GM18858 (cell line): ENCODE data around the gene ZBTB7B.
A peak's percentile ranks its signal among the peaks of the same experiment; 100 is the strongest.
"Not testable (repeated sequence)": the region's sequence is repeated elsewhere in the genome, so short reads cannot be mapped to it uniquely, and the experiment has no call there.

Experiments
- ATAC-seq: cut with Tn5 transposase; IDR thresholded peaks from one replicate; pipeline ENCODE4 v1.9.1; 2021; ENCODE audit not compliant: unreplicated experiment

Gene ZBTB7B

GRCh38 chr1:154988058-154988954 lies 14.3 kb upstream of the ZBTB7B start:
- no peak for ATAC-seq

- ATAC-seq = no peak
These were observed 13.3 kb upstream of the ZBTB7B start for GRCh38 chr1:154989195-154989860.

GRCh38 chr1:154990276-154990675 lies 12.3 kb upstream of the ZBTB7B start:
- no peak for ATAC-seq

GRCh38 chr1:154992721-154993571 lies 9.7 kb upstream of the ZBTB7B start:
- no peak for ATAC-seq

GRCh38 chr1:154993572-154994268 lies 8.9 kb upstream of the ZBTB7B start, which contains the start of gene LENEP:
Gene LENEP (plus strand): TSS chr1:154993586. CDS start chr1:154993608, 22 bp downstream.
- ATAC-seq = no peak

- ATAC-seq = no peak
These were observed 8.4 kb upstream of the ZBTB7B start for GRCh38 chr1:154994269-154994587.

DNA sequence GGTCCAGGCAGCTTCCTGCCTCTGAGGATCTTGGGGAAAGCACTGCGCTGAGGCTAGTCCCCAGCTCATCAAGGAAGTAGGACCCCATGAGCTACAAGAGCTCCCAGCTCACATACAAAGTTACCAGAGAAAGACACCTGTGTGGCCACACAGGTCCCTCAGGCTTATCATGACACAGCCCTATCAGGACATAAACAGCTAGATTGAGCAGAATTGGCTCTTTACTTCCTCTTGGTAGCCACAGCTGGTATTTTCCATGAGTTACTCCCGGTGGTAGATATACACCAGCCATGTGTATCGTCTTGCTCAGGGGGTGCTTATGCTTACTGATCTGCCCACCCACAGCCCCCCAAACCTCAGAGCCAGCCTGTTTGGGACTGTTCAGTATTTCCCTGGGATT lies 8.0 kb upstream of the ZBTB7B start:
- ATAC-seq = no peak

GRCh38 chr1:154995301-154995983 lies 7.2 kb upstream of the ZBTB7B start:
- ATAC-seq = not testable (repeated sequence)

DNA sequence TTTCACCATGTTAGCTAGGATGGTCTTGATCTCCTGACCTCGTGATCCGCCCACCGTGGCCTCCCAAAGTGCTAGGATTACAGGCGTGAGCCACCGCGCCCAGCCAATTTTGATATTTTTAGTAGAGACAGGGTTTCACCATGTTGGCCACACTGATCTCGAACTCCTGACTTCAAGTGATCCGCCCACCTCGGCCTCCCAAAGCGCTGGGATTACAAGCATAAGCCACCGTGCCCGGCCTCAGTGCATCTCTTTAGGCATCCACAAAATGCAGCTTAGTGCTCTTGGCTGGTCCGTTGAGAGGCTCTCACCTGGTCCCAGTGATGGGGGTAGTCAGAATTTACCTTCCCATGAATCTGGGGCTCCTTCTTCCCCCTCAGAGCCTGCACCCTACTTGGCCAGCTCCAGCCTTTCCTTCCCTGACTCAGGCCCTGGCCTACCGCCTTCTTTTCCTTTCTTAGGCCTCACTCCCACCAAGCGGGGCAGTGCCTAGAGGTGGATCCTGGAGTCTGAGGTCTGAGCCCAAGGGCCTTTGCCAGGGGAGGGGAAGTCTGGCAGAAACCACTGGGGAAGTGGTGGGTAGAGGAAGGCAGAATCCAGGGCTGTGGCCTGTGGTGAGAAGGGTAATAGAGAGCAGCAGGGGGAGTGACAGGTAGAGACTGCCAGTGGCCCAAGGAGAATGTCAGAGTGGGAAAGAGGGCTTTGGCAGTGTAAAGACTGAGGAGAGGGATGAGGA lies 5.5 kb upstream of the ZBTB7B start:
- ATAC-seq = no peak

DNA sequence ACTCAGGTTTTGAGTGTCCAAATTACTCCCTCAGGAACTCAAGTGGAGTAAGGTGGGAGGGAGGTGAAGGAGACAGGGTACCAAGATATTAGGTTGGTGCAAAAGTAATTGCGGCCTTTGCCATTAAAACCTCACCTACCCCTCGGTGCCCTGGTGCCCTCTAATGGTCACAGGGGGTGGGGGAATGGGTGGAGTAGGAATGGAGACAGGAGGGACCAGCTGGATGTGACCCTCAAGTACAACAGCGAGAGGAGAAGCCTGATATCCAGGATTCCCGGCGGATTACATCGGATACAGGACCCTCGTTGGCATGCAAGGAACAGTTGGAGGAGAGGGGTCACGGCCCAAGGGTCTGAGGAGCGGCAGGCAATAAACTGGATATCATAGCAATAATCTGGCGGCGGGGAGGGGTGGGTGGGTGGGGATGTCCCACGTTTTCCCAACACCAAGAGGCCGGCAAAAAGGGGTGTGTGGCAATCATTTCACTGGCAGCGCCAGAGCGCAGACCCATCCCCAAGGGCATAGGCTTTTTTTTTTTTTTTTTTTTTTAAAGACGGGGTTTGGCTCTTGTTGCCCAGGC lies 4.3 kb upstream of the ZBTB7B start:
- ATAC-seq = no peak

- ATAC-seq = no peak
These were observed 3.6 kb upstream of the ZBTB7B start for GRCh38 chr1:154998818-154999570.

DNA sequence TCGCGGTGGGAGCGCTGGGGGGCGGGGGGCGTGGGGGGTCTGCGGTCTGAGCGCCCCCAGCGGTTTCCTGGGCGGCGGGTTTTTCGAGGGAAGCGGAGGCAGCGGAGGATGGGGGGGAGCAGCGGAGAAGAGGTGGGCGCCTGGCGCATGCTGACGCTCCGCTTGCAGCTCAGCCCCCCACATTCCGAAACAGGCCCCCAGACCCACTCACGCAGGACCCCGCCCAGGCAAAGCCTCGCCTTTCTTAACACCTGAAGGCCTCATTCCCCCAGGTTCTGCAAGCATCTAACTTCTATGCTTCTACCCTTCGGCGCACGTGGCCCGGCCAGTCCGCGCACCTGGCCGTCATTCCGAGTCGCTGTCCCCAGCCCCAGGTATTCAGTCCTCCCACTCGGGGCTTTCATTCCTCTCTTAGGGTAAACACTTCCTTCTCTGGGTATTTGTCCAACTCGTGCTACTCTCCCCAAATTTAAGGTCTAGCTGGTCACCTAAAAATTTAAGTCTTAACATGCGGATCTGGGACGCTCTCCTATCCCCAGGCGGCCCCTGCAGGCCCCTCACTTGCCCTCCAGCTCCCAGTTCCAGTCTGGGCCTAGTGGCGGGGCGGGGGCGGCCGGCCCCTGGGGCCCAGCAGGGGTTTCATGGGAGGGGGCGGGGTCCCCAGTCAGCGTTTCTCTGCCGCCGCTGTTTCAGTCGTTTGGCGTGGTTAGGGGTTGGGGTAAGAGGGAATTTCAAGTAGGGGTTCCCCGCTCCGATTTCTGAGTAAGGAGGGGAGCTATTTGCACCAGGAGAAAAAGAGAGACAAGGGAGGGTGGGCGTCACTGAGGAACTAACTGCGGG lies 2.8 kb upstream of the ZBTB7B start:
- ATAC-seq = no peak

DNA sequence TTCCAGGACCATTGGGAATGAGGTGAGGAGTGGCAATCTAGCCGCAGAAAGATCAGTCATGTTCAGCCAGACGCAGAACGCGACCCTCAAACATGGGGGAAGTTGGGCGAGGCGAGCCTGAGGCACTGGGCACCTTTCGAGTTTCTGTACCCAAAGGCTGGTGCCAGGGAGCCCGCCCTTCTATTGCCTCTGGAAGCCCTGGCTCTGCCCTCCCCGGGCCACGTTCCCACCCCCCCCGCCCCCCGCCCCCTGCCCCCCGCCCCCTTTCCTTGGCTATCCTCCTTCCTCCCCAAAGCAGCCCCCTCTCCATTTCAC lies 2.2 kb upstream of the ZBTB7B start:
- ATAC-seq = no peak

DNA sequence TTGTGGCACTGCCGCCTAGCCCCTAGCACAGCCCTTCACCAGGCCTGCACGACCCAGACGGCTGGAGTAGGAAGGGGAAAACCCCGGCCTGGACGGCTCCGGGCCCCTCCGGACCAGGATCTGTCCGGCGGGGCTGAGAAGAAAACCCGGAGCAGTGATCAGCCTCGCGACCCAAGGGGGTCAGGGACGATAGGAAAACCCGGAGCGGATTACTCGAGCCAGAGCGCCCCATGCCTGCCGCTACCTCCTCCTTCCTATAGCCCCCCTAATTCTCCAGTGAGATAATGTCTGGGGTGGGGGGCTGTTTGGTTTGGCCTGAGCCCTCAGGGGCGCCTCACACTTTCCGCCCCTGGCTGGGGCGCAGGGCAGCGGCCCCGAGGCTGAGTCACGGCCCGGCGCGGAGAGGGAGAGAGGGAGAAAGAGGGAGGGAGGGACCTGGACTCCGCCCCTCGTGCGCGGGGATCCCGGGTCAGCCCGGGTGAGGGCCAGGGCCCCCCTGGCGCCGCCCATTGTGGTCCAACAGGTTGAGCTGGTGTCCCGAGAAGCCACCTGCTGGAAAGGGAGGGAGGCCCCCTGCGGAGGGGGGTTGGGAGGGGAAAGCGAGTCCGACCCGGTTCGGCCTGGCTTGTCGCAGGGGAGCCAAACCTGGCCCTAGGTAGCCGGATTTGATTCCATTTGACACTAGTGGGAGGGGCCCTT lies 1.7 kb upstream of the ZBTB7B start:
- peak; percentile 31 for ATAC-seq

GRCh38 chr1:155001425-155001674 lies 1.3 kb upstream of the ZBTB7B start:
- no peak for ATAC-seq

- peak; percentile 38 for ATAC-seq
These were observed 733 bp upstream of the ZBTB7B start for GRCh38 chr1:155001675-155002463.
